Smooth muscle cell (in vitro differentiated cells): ENCODE results near the gene EDC4. TPM values are rescaled to one million over a fixed set of nuclear protein-coding genes. Genes with fewer than 3 reads are reported as not detected.

ENCODE experiments used
- DNase-seq: peaks from one replicate; lab custom pipeline; 2025; ENCODE audit not compliant: unreplicated experiment; lab: John Stamatoyannopoulos, UW
- H2AFZ ChIP-seq: fragments of 200-600 bp; sonication (generic); 2 replicates; pipeline ENCODE4 v1.6.0; 2016; ENCODE audit warnings: antibody characterized with exemption, low read depth, mild to moderate bottlenecking
- H3F3A ChIP-seq: fragments of 200-600 bp; sonication (generic); 2 replicates; pipeline ENCODE4 v1.6.0; 2017; ENCODE audit warnings: antibody characterized with exemption, low read depth
- H3K27ac ChIP-seq: fragments of 200-600 bp; sonication (generic); 2 replicates; pipeline ENCODE4 v1.5.1; 2016; ENCODE audit warnings: low read depth, mild to moderate bottlenecking
- H3K27me3 ChIP-seq: fragments of 200-600 bp; sonication (generic); 2 replicates; pipeline ENCODE4 v1.6.1; 2016; ENCODE audit warnings: low read depth, mild to moderate bottlenecking
- H3K36me3 ChIP-seq: fragments of 200-600 bp; sonication (generic); 2 replicates; pipeline ENCODE4 v1.5.1; 2016; ENCODE audit warnings: low read depth
- H3K4me1 ChIP-seq: fragments of 200-600 bp; sonication (generic); 2 replicates; pipeline ENCODE4 v1.5.1; 2016; ENCODE audit warnings: low read depth
- H3K4me2 ChIP-seq: fragments of 200-600 bp; sonication (generic); 2 replicates; pipeline ENCODE4 v1.6.0; 2016; ENCODE audit warnings: mild to moderate bottlenecking
- H3K4me3 ChIP-seq: fragments of 200-600 bp; sonication (generic); 2 replicates; pipeline ENCODE4 v1.5.1; 2016; ENCODE audit warnings: mild to moderate bottlenecking
- H3K79me2 ChIP-seq: fragments of 200-600 bp; sonication (generic); 2 replicates; pipeline ENCODE4 v1.6.0; 2016; ENCODE audit warnings: low read depth, mild to moderate bottlenecking
- H3K9ac ChIP-seq: fragments of 200-600 bp; sonication (generic); 2 replicates; pipeline ENCODE4 v1.6.0; 2016; ENCODE audit warnings: low read depth
- H3K9me3 ChIP-seq: fragments of 200-600 bp; sonication (generic); replicated peaks from 2 replicates; pipeline ENCODE4 v1.5.1; 2016; ENCODE audit warnings: low read depth
- H4K20me1 ChIP-seq: fragments of 200-600 bp; sonication (generic); 2 replicates; pipeline ENCODE4 v1.6.0; 2016; ENCODE audit warnings: low read depth
- CTCF ChIP-seq: fragments of 200-600 bp; sonication (generic); IDR thresholded peaks from 2 replicates; pipeline ENCODE4 v1.5.1; 2017; ENCODE audit warnings: borderline replicate concordance, mild to moderate bottlenecking, antibody characterized with exemption; ENCODE audit not compliant: insufficient read depth, poor library complexity, severe bottlenecking
- WGBS: methylation state at CpG from one replicate; pipeline ENCODE4 v1.1.7; 2016; ENCODE audit warnings: low lambda C conversion rate; 5-methylcytosine and 5-hydroxymethylcytosine counted together
- polyA plus RNA-seq: library from polyadenylated mRNA; unstranded; fragments of >200 nt; fragmentation: Nextera tagmentation; extraction: Ambion mirVana; gene quantifications from 2 replicates; pipeline ENCODE4 v1.2.1, GENCODE V29; 2016
- total RNA-seq: library from RNA; depleted of rRNA; stranded (reverse); fragments of >200 nt; gene quantifications from 2 replicates; pipeline ENCODE4 v1.2.3, GENCODE V29; 2014

EDC4 gene
- total and polyA plus RNA-seq, 2 experiments from 2014 or later, result 46.3 to 64.5 TPM

GRCh38 chr16:67907397-67908180 is 34.7 kb downstream of the EDC4 start:
- TF ChIP-seq CTCF, result no peak
- Histone ChIP-seq H3F3A (no peaks in the 10 kb centered on the region), H3K27me3 (no peaks in the 10 kb centered on the region), H3K27ac (no peak overlapping the region), H3K4me1 (no peaks in the 10 kb centered on the region), H3K4me3 (no peak overlapping the region), H3K4me2 (no peak overlapping the region), H3K9me3 (no peaks in the 10 kb centered on the region), H3K79me2 (peaks cover 7% of the 10 kb centered on the region), H4K20me1 (peaks cover 74% of the 10 kb centered on the region), H3K9ac (no peak overlapping the region), H2AFZ (no peak overlapping the region), H3K36me3 (no peaks in the 10 kb centered on the region)
- no peak for DNase-seq
- 88% methylated on average over 11 of the region's 11 CpGs for WGBS

GRCh38 chr16:67909056-67909742 is 36.3 kb downstream of the EDC4 start:
- Histone ChIP-seq H3K79me2 (peaks cover 3% of the 10 kb centered on the region), H3K36me3 (no peaks in the 10 kb centered on the region), H3K4me2 (no peak overlapping the region), H3K9me3 (no peaks in the 10 kb centered on the region), H3K9ac (no peak overlapping the region), H2AFZ (no peak overlapping the region), H3K4me3 (no peak overlapping the region), H3K27ac (no peak overlapping the region), H3K4me1 (no peaks in the 10 kb centered on the region), H3K27me3 (no peaks in the 10 kb centered on the region), H3F3A (no peaks in the 10 kb centered on the region), H4K20me1 (peaks cover 73% of the 10 kb centered on the region)
- 98% methylated on average over 36 of the region's 36 CpGs for WGBS
- no peak for TF ChIP-seq CTCF
- DNase-seq, result no peak

GRCh38 chr16:67910158-67910557 is 37.3 kb downstream of the EDC4 start:
- no peak overlapping the region for H2AFZ ChIP-seq
- no peaks in the 10 kb centered on the region for H3K36me3 ChIP-seq
- no peak for TF ChIP-seq CTCF
- no peaks in the 10 kb centered on the region for H3K27me3 ChIP-seq
- no peak overlapping the region for H3K4me2 ChIP-seq
- WGBS, result 58% methylated on average over 2 of the region's 2 CpGs
- no peaks in the 10 kb centered on the region for H3K4me1 ChIP-seq
- no peak overlapping the region for H3K4me3 ChIP-seq
- H4K20me1 ChIP-seq, result peaks cover 79% of the 10 kb centered on the region
- DNase-seq, result peak; percentile 6
- no peaks in the 10 kb centered on the region for H3K9me3 ChIP-seq
- no peaks in the 10 kb centered on the region for H3F3A ChIP-seq
- H3K9ac ChIP-seq, result no peak overlapping the region
- no peak overlapping the region for H3K27ac ChIP-seq
- H3K79me2 ChIP-seq, result peaks cover 11% of the 10 kb centered on the region
